ENCODE measurements around the gene WDR38.
A peak's percentile ranks its signal among the peaks of the same experiment; 100 is the strongest.

Gene WDR38

GRCh38 chr9:124852829-124853531 lies at the start of gene WDR38:
Gene WDR38, plus strand, starts transcription at chr9:124853460. Its CDS starts 72 bp downstream, at chr9:124853532.
- TF ChIP-seq EZH2phosphoT487 (IDR thresholded peaks at IDR 0.05; ENCODE audit: borderline replicate concordance, low read length): no peak
- peak; percentile 99 for TF ChIP-seq CTCF (IDR thresholded peaks at IDR 0.05; ENCODE audit: low read depth, low read length, poor library complexity, severe bottlenecking)
- no peaks in the 10 kb centered on the region for H3K9me2 ChIP-seq (replicated peaks; ENCODE audit: control insufficient read depth, low read length)
- peaks cover 7% of the 10 kb centered on the region; the same call in 1 of the 2 replicates for H3K27me3 ChIP-seq (ENCODE audit: control insufficient read depth, low read length)
- no peak within 1 kb of the TSS for H3K27ac ChIP-seq (ENCODE audit: low read depth, low read length)
- H4K20me1 ChIP-seq (ENCODE audit: control insufficient read depth, insufficient read depth, low read depth, low read length): peaks cover 12% of the 10 kb centered on the region; the same call in 1 of the 2 replicates
- no peaks in the 10 kb centered on the region for H3K79me2 ChIP-seq (ENCODE audit: control insufficient read depth, low read length)
- peaks cover 31% of the 10 kb centered on the region for H3F3A ChIP-seq (ENCODE audit: control insufficient read depth, insufficient read depth)
- peak within 1 kb of the TSS; percentile 65 for H3K4me3 ChIP-seq (ENCODE audit: low read length)
- H3K36me3 ChIP-seq (ENCODE audit: control insufficient read depth, low read length): peaks cover 20% of the 10 kb centered on the region
- H3K4me2 ChIP-seq (ENCODE audit: low read length): peak within 1 kb of the TSS; percentile 77
- H3K4me1 ChIP-seq (ENCODE audit: control insufficient read depth, low read length): peaks cover 10% of the 10 kb centered on the region
- no peaks in the 10 kb centered on the region for H3K9me3 ChIP-seq (ENCODE audit: control insufficient read depth, insufficient read depth, low read length)

GRCh38 chr9:124803911-124804310 lies 49.3 kb upstream of the WDR38 start:
- no peaks in the 10 kb centered on the region for H3K9me2 ChIP-seq (replicated peaks; ENCODE audit: control insufficient read depth, low read length)
- TF ChIP-seq EZH2phosphoT487 (IDR thresholded peaks at IDR 0.05; ENCODE audit: borderline replicate concordance, low read length): no peak
- TF ChIP-seq CTCF (IDR thresholded peaks at IDR 0.05; ENCODE audit: low read depth, low read length, poor library complexity, severe bottlenecking): no peak
- peaks cover 36% of the 10 kb centered on the region for H3K27me3 ChIP-seq (ENCODE audit: control insufficient read depth, low read length)
- H3K79me2 ChIP-seq (ENCODE audit: control insufficient read depth, low read length): no peaks in the 10 kb centered on the region
- H3K27ac ChIP-seq (ENCODE audit: low read depth, low read length): no peak overlapping the region
- H4K20me1 ChIP-seq (ENCODE audit: control insufficient read depth, insufficient read depth, low read depth, low read length): no peaks in the 10 kb centered on the region
- H3K9me3 ChIP-seq (ENCODE audit: control insufficient read depth, insufficient read depth, low read length): no peaks in the 10 kb centered on the region
- H3F3A ChIP-seq (ENCODE audit: control insufficient read depth, insufficient read depth): no peaks in the 10 kb centered on the region
- no peak overlapping the region for H3K4me2 ChIP-seq (ENCODE audit: low read length)
- H3K36me3 ChIP-seq (ENCODE audit: control insufficient read depth, low read length): no peaks in the 10 kb centered on the region
- no peaks in the 10 kb centered on the region for H3K4me1 ChIP-seq (ENCODE audit: control insufficient read depth, low read length)
- H3K4me3 ChIP-seq (ENCODE audit: low read length): no peak overlapping the region

GRCh38 chr9:124805186-124805585 lies 48.1 kb upstream of the WDR38 start:
- no peaks in the 10 kb centered on the region for H3K9me3 ChIP-seq (ENCODE audit: control insufficient read depth, insufficient read depth, low read length)
- H3K4me3 ChIP-seq (ENCODE audit: low read length): no peak overlapping the region
- TF ChIP-seq CTCF (IDR thresholded peaks at IDR 0.05; ENCODE audit: low read depth, low read length, poor library complexity, severe bottlenecking) (no peak), EZH2phosphoT487 (IDR thresholded peaks at IDR 0.05; ENCODE audit: borderline replicate concordance, low read length) (no peak)
- peaks cover 23% of the 10 kb centered on the region for H3K27me3 ChIP-seq (ENCODE audit: control insufficient read depth, low read length)
- H3K27ac ChIP-seq (ENCODE audit: low read depth, low read length): no peak overlapping the region
- H3K9me2 ChIP-seq (replicated peaks; ENCODE audit: control insufficient read depth, low read length): no peaks in the 10 kb centered on the region
- no peak overlapping the region for H3K4me2 ChIP-seq (ENCODE audit: low read length)
- no peaks in the 10 kb centered on the region for H3F3A ChIP-seq (ENCODE audit: control insufficient read depth, insufficient read depth)
- no peaks in the 10 kb centered on the region for H4K20me1 ChIP-seq (ENCODE audit: control insufficient read depth, insufficient read depth, low read depth, low read length)
- H3K4me1 ChIP-seq (ENCODE audit: control insufficient read depth, low read length): no peaks in the 10 kb centered on the region
- no peaks in the 10 kb centered on the region for H3K36me3 ChIP-seq (ENCODE audit: control insufficient read depth, low read length)
- H3K79me2 ChIP-seq (ENCODE audit: control insufficient read depth, low read length): no peaks in the 10 kb centered on the region
